ENCODE results near the gene SORL1. TPM values are rescaled to one million over a fixed set of nuclear protein-coding genes. Genes with fewer than 3 reads are reported as not detected.

The SORL1 gene
- total and polyA plus RNA-seq, 2 of the 8 experiments (the other 6 are each of a cell fraction or from before 2014, with no cell fraction given): 38.1 to 65.5 TPM

GRCh38 chr11:121631456-121631855, 179.3 kb downstream of the SORL1 start (continued):
- TF ChIP-seq CHD7 (IDR thresholded peaks at IDR 0.05; ENCODE audit: insufficient replicate concordance, low read length) (no peak), ATF3 (IDR thresholded peaks at IDR 0.05; ENCODE audit: insufficient read depth, low read depth, low read length) (no peak), SIRT6 (IDR thresholded peaks at IDR 0.05; ENCODE audit: low read length) (no peak), CREB1 (IDR thresholded peaks at IDR 0.05) (no peak), CTCF (IDR thresholded peaks at IDR 0.05; ENCODE audit: control extremely low read depth in 1 of 3, insufficient read depth in 1 of 3, low read depth in 1 of 3, low read length in 3 of 3) (no peak), GABPA (IDR thresholded peaks at IDR 0.05; ENCODE audit: borderline replicate concordance, insufficient read depth, low read length) (no peak), RAD21 (IDR thresholded peaks at IDR 0.05 in 1 of 2, conservative IDR thresholded peaks at IDR 0.05 in 1 of 2; ENCODE audit: low read depth in 2 of 2, low read length in 2 of 2) (no peak), RBBP5 (IDR thresholded peaks at IDR 0.05; ENCODE audit: borderline replicate concordance, low read depth, low read length) (no peak)

Measured in H1 (cell line).